GM12878 (cell line): ENCODE results near the gene NRXN3. TPM values are rescaled to one million over a fixed set of nuclear protein-coding genes. Genes with fewer than 3 reads are reported as not detected.

Experiments used
- ATAC-seq: fragments of 200-7000 bp; cut with Tn5 transposase; 3 replicates; pipeline ENCODE4 v1.9.1; 2020; ENCODE audit warnings: mild to moderate bottlenecking, moderate library complexity
- BruUV-seq: library from RNA; stranded (reverse); fragments of 400-500 nt; replicated peaks from 2 replicates; lab custom pipeline; 2021; lab: Mats Ljungman, UMichigan
- CTCF ChIA-PET: fragments of 300-600 bp; sonication (Branson Sonifier 250); formaldehyde crosslinking; extraction: SDS; loops from one replicate; lab custom pipeline; 2021; ENCODE audit warnings: inconsistent platforms; lab: Yijun Ruan, JAX
- POLR2A ChIA-PET: fragments of 350-600 bp; formaldehyde crosslinking; extraction: SDS; loops from one replicate; lab custom pipeline; 2021; ENCODE audit warnings: inconsistent platforms; lab: Charles Lee
- RAD21 ChIA-PET: fragments of 300-600 bp; sonication (Branson Sonifier 250); formaldehyde crosslinking; loops from one replicate; lab custom pipeline; 2023; ENCODE audit warnings: antibody characterized with exemption; ENCODE audit not compliant: unreplicated experiment; lab: Charles Lee
- SMC1A ChIA-PET: fragments of 300-600 bp; sonication (Branson Sonifier 250); formaldehyde crosslinking; loops from one replicate; lab custom pipeline; 2023; ENCODE audit not compliant: unreplicated experiment, uncharacterized antibody; lab: Charles Lee
- DNase-seq: peaks from one replicate; pipeline ENCODE4 v3.0.0-alpha.2; 2011; ENCODE audit warnings: low read depth, low spot score
- FAIRE-seq: peaks from 3 replicates; lab custom pipeline; 2011; peaks lifted over from hg19 to GRCh38; lab: Jason Lieb, UNC
- H2AFZ ChIP-seq: 2 replicates; pipeline ENCODE4 v1.6.0; 2011; ENCODE audit warnings: low read depth, low read length, control low read depth; ENCODE audit not compliant: control insufficient read depth
- H3K27ac ChIP-seq: 2 replicates; pipeline ENCODE4 v1.5.1; 2011; ENCODE audit warnings: control low read depth; ENCODE audit not compliant: control insufficient read depth, insufficient read depth
- H3K27me3 ChIP-seq, 2 experiments: replicated peaks in 1 of 2; 2 replicates each; pipeline versions ENCODE4 v1.6.0 to v1.6.1; 2011; ENCODE audit warnings: low read length in 1 of 2; ENCODE audit not compliant: control insufficient read depth in 2 of 2, insufficient read depth in 2 of 2
- H3K36me3 ChIP-seq, 2 experiments: 2 replicates each; pipeline ENCODE4 v1.5.1; 2011; ENCODE audit warnings: low read length in 1 of 2; ENCODE audit not compliant: control insufficient read depth in 2 of 2, insufficient read depth in 2 of 2
- H3K4me1 ChIP-seq: 2 replicates; pipeline ENCODE4 v1.6.1; 2011; ENCODE audit warnings: mild to moderate bottlenecking, low read length, moderate library complexity, mixed read lengths; ENCODE audit not compliant: control insufficient read depth, insufficient read depth
- H3K4me2 ChIP-seq: 2 replicates; pipeline ENCODE4 v1.6.0; 2011; ENCODE audit warnings: control low read depth; ENCODE audit not compliant: control insufficient read depth, insufficient read depth
- H3K4me3 ChIP-seq: fragments of 200-600 bp; sonication (generic); 2 replicates; pipeline ENCODE4 v1.5.1; 2016
- H3K79me2 ChIP-seq: 2 replicates; pipeline ENCODE4 v1.6.0; 2011; ENCODE audit warnings: low read length; ENCODE audit not compliant: control insufficient read depth, insufficient read depth
- H3K9ac ChIP-seq: 2 replicates; pipeline ENCODE4 v1.8.0; 2011; ENCODE audit warnings: low read length, control low read depth, mixed read lengths; ENCODE audit not compliant: control insufficient read depth, insufficient read depth
- H3K9me3 ChIP-seq: replicated peaks from 3 replicates; pipeline ENCODE4 v1.5.1; 2011; ENCODE audit warnings: mild to moderate bottlenecking, low read length; ENCODE audit not compliant: control insufficient read depth, insufficient read depth
- H4K20me1 ChIP-seq: 2 replicates; pipeline ENCODE4 v1.6.0; 2011; ENCODE audit not compliant: control insufficient read depth, insufficient read depth
- ASH2L ChIP-seq: fragments of 300-600, 200-600 bp; sonication (generic); IDR thresholded peaks from 2 replicates; pipeline ENCODE4 v1.6.1; 2017; ENCODE audit warnings: low read depth, mild to moderate bottlenecking, borderline replicate concordance
- CBX5 ChIP-seq: sonication (generic); IDR thresholded peaks from 2 replicates; pipeline ENCODE4 v1.6.1; 2016; ENCODE audit warnings: low read depth, moderate library complexity, mild to moderate bottlenecking, inconsistent platforms
- CEBPB ChIP-seq, 2 experiments: fragments of 150-350 bp in 1 of 2; IDR thresholded peaks; 2 replicates each; pipeline ENCODE4 v1.6.1; 2012 to 2014; ENCODE audit warnings: low read depth in 2 of 2, low read length in 2 of 2, borderline replicate concordance in 1 of 2, inconsistent platforms in 1 of 2
- CHD1 ChIP-seq: IDR thresholded peaks from 2 replicates; pipeline ENCODE4 v1.6.1; 2012; ENCODE audit warnings: low read depth, low read length, improper control_type of control experiment
- DPF2 ChIP-seq: fragments of 450-650 bp; IDR thresholded peaks from 2 replicates; pipeline ENCODE4 v1.6.1; 2017; ENCODE audit warnings: mild to moderate bottlenecking
- FOXK2 ChIP-seq: fragments of 450-650 bp; IDR thresholded peaks from 2 replicates; pipeline ENCODE4 v1.6.1; 2017; ENCODE audit warnings: mild to moderate bottlenecking, moderate library complexity
- JUNB ChIP-seq: IDR thresholded peaks from 2 replicates; pipeline ENCODE4 v1.6.1; 2016; ENCODE audit warnings: antibody characterized with exemption, mild to moderate bottlenecking
- MEF2A ChIP-seq: IDR thresholded peaks from 2 replicates; pipeline ENCODE4 v1.6.1; 2011; ENCODE audit warnings: low read depth, mild to moderate bottlenecking, low read length, moderate library complexity; ENCODE audit not compliant: insufficient read depth
- MYC ChIP-seq: IDR thresholded peaks from 2 replicates; pipeline ENCODE4 v1.6.1; 2011; ENCODE audit warnings: mild to moderate bottlenecking, low read length, moderate library complexity, inconsistent platforms; ENCODE audit not compliant: insufficient read depth, insufficient replicate concordance, insufficient read length, severe bottlenecking
- NFIC ChIP-seq: IDR thresholded peaks from 2 replicates; pipeline ENCODE4 v1.6.1; 2012; ENCODE audit warnings: low read depth, mild to moderate bottlenecking, inconsistent platforms, low read length, moderate library complexity
- NKRF ChIP-seq: fragments of 450-650 bp; conservative IDR thresholded peaks from 2 replicates; pipeline ENCODE4 v1.6.1; 2017; ENCODE audit warnings: mild to moderate bottlenecking, moderate library complexity
- NRF1 ChIP-seq: conservative IDR thresholded peaks from 2 replicates; pipeline ENCODE4 v1.6.1; 2011; ENCODE audit warnings: mild to moderate bottlenecking, low read depth, low read length, improper control_type of control experiment
- RBBP5 ChIP-seq: fragments of 200-600 bp; sonication (generic); conservative IDR thresholded peaks from 2 replicates; pipeline ENCODE4 v1.6.1; 2016
- TBL1XR1 ChIP-seq: IDR thresholded peaks from 2 replicates; pipeline ENCODE4 v1.6.1; 2012; ENCODE audit warnings: low read depth, low read length, improper control_type of control experiment
- WGBS: methylation state at CpG from one replicate; pipeline ENCODE4 v1.1.6; 2016; ENCODE audit warnings: low lambda C conversion rate; ENCODE audit not compliant: insufficient replicate concordance, insufficient coverage; ENCODE audit errors: missing lambda C conversion rate; 5-methylcytosine and 5-hydroxymethylcytosine counted together
- in situ Hi-C: fragments of 300-500 bp; cut with MboI; formaldehyde crosslinking; loops from 9 replicates; pipeline ENCODE4 v1.14.3; 2018; ENCODE audit warnings: mixed read lengths
- intact Hi-C: fragments of 100-400 bp; cut with micrococcal nuclease; formaldehyde crosslinking; loops from one replicate; pipeline ENCODE4 v1.14.2; 2022; ENCODE audit not compliant: unreplicated experiment
- polyA plus RNA-seq, 11 experiments: library from polyadenylated mRNA; depleted of rRNA in 4 of 11; unstranded in 6 of 11; stranded (reverse) in 5 of 11; fragments of >200 nt; fragmentation: Nextera tagmentation in 4 of 11; fragmentation: Illumina TruSeq in 1 of 11; extraction: Ambion mirVana in 4 of 11; extraction: Trizol in 1 of 11; gene quantifications; 1 replicate in 1 of 11; 2 replicates in 10 of 11; pipeline versions ENCODE4 v1.2.1 to v1.2.3, GENCODE V29; 2011 to 2016; ENCODE audit warnings: inconsistent platforms in 2 of 11, missing spikeins in 2 of 11, low read depth in 1 of 11
- total RNA-seq, 4 experiments: library from RNA; depleted of rRNA in 3 of 4; stranded (reverse); fragments of >200 nt in 3 of 4; fragmentation: Illumina TruSeq in 1 of 4; extraction: Trizol in 1 of 4; gene quantifications; 2 replicates each; pipeline versions ENCODE4 v1.2.1 to v1.2.3, GENCODE V29; 2013 to 2021
- TF ChIP-seq, protein P1 (sequence below): fragments of 450-650 bp; IDR thresholded peaks from 2 replicates; pipeline ENCODE4 v1.6.1; 2017; ENCODE audit warnings: mild to moderate bottlenecking
- TF ChIP-seq, protein P2 (sequence below): IDR thresholded peaks from 2 replicates; pipeline ENCODE4 v1.6.1; 2011; ENCODE audit warnings: low read depth, low read length, improper control_type of control experiment, borderline replicate concordance

NRXN3 gene
- total and polyA plus RNA-seq, 10 of the 15 experiments (the other 5 are each of a cell fraction or from before 2014, with no cell fraction given) = 0.52 to 3.3 (median 1.4) TPM

GRCh38 chr14:79417961-79418360 is 1247.8 kb downstream of the NRXN3 start:
- SMC1A ChIA-PET = no interaction called here
- CTCF ChIA-PET = no interaction called here
- intact Hi-C loops = no loop called here

DNA sequence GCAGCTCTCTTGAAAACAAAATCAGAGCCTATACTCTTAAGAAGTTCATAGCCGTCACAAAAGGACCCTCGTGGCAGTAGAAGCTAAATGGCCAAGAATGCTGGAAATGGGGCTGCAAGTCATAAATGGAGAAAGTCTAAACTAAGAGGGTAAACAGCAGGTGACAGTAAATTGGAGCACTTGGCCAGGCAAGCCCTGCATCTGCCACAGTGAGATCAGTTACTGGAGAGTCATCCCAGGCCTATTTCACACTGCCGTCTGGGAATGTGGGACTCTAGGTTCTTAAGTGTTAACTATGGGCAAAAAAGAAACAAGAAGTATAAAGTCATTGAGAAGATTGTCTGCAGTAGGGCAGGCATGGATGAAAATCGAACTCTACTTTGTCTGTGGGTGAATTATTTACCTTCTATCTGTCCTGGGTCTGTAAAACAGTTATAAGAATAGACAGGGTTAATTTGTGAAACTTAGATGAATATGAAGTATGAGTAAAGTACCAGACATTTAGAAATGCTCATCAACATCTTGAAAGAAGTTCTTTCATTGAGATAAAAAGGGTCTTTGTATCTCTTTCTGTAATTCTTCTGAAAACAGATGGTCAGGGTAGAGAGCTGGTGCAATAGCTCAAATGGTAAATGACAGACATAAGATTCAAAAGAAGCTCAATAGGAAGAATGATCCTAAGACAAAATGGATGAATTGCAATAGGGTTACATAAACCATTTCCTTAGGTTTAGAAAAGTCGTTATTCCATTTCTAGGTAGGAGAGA is 1248.7 kb downstream of the NRXN3 start:
- in situ Hi-C loops = no loop called here
- Histone ChIP-seq H3K79me2 (no peaks in the 10 kb centered on the region), H4K20me1 (no peaks in the 10 kb centered on the region), H3K4me2 (no peak overlapping the region), H3K36me3 (no peaks in the 10 kb centered on the region), H3K27ac (no peak overlapping the region), H3K4me1 (no peaks in the 10 kb centered on the region), H2AFZ (no peak overlapping the region), H3K4me3 (no peak overlapping the region), H3K9ac (no peak overlapping the region), H3K9me3 (no peaks in the 10 kb centered on the region), H3K27me3 (no peaks in the 10 kb centered on the region)
- ATAC-seq (no peak), FAIRE-seq (no peak), DNase-seq (no peak)
- WGBS = 38% methylated on average over 5 of the region's 5 CpGs
- SMC1A ChIA-PET = no interaction called here
- BruUV-seq = no TSS peak
- intact Hi-C loops = no loop called here
- POLR2A ChIA-PET = no interaction called here
- CTCF ChIA-PET = no interaction called here
- RAD21 ChIA-PET = no interaction called here
- TF ChIP-seq FOXK2 = no peak
- TF ChIP-seq NKRF = no peak
- TF ChIP-seq NFIC = no peak
- TF ChIP-seq CHD1 = no peak
- TF ChIP-seq, protein P1, sequence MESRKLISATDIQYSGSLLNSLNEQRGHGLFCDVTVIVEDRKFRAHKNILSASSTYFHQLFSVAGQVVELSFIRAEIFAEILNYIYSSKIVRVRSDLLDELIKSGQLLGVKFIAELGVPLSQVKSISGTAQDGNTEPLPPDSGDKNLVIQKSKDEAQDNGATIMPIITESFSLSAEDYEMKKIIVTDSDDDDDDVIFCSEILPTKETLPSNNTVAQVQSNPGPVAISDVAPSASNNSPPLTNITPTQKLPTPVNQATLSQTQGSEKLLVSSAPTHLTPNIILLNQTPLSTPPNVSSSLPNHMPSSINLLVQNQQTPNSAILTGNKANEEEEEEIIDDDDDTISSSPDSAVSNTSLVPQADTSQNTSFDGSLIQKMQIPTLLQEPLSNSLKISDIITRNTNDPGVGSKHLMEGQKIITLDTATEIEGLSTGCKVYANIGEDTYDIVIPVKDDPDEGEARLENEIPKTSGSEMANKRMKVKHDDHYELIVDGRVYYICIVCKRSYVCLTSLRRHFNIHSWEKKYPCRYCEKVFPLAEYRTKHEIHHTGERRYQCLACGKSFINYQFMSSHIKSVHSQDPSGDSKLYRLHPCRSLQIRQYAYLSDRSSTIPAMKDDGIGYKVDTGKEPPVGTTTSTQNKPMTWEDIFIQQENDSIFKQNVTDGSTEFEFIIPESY = no peak
- no peak for TF ChIP-seq TBL1XR1
- TF ChIP-seq, protein P2, sequence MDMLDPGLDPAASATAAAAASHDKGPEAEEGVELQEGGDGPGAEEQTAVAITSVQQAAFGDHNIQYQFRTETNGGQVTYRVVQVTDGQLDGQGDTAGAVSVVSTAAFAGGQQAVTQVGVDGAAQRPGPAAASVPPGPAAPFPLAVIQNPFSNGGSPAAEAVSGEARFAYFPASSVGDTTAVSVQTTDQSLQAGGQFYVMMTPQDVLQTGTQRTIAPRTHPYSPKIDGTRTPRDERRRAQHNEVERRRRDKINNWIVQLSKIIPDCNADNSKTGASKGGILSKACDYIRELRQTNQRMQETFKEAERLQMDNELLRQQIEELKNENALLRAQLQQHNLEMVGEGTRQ = no peak
- no peak for TF ChIP-seq NRF1

More at GRCh38 chr14:79417961-79418360, 1247.8 kb downstream of the NRXN3 start:
- Histone ChIP-seq H3K79me2 (no peaks in the 10 kb centered on the region), H3K4me1 (no peaks in the 10 kb centered on the region), H3K27ac (no peak overlapping the region), H3K4me2 (no peak overlapping the region), H3K36me3 (no peaks in the 10 kb centered on the region), H2AFZ (no peak overlapping the region)
- FAIRE-seq = no peak
- DNase-seq = no peak
- POLR2A ChIA-PET = no interaction called here
- ATAC-seq = no peak
- BruUV-seq = no TSS peak
- TF ChIP-seq JUNB (no peak), FOXK2 (no peak), ASH2L (no peak), DPF2 (no peak), CBX5 (no peak), RBBP5 (no peak), MYC (no peak), CEBPB (IDR thresholded peaks at IDR 0.05; ENCODE audit: borderline replicate concordance in 1 of 2, low read depth in 2 of 2, low read length in 2 of 2) (no peak), MEF2A (no peak)
- TF ChIP-seq, all 136 proteins: peak for 0
- Histone ChIP-seq H3K27me3 (no peaks in the 10 kb centered on the region), H3K4me3 (no peak overlapping the region), H3K9me3 (no peaks in the 10 kb centered on the region), H4K20me1 (no peaks in the 10 kb centered on the region), H3K9ac (no peak overlapping the region)
- in situ Hi-C loops = no loop called here
- RAD21 ChIA-PET = no interaction called here
- WGBS = 3% methylated on average over 2 of the region's 2 CpGs
